ENCODE results near the gene GPC4.
"Not testable (repeated sequence)": the region's sequence is repeated elsewhere in the genome, so short reads cannot be mapped to it uniquely, and the experiment has no call there.

The GPC4 gene

DNA sequence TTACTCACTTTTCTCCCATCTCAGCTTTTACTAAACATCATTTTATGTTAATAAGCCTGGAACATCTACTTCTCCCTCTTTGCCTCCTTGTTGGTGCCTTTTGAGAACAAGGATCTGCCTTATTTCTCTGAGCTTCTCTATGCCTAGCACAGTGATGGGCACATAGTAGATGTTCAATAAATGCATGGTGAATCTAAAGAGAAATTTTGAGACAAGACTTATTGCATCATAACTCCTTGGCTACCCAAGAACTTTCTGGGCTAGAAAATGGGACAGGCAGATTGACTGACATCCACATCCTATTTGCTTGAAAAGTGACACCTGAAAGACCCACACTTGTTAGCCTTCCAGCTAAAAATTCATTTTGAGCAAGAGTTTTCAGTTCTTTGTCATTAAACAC, 109.9 kb downstream of the GPC4 start:
- DNase-seq: no peak

- DNase-seq: no peak
These were observed 112.4 kb downstream of the GPC4 start for GRCh38 chrX:133302775-133303445.

- DNase-seq: no peak
These were observed 114.7 kb downstream of the GPC4 start for GRCh38 chrX:133300591-133300990.

GRCh38 chrX:133297284-133297683, 118.0 kb downstream of the GPC4 start:
- DNase-seq: no peak

- DNase-seq: no peak
These were observed 121.2 kb downstream of the GPC4 start for GRCh38 chrX:133294126-133294525.

GRCh38 chrX:133290076-133290475, 125.2 kb downstream of the GPC4 start:
- no peak for DNase-seq

- DNase-seq: no peak
These were observed 127.4 kb downstream of the GPC4 start for GRCh38 chrX:133287860-133288259.

DNA sequence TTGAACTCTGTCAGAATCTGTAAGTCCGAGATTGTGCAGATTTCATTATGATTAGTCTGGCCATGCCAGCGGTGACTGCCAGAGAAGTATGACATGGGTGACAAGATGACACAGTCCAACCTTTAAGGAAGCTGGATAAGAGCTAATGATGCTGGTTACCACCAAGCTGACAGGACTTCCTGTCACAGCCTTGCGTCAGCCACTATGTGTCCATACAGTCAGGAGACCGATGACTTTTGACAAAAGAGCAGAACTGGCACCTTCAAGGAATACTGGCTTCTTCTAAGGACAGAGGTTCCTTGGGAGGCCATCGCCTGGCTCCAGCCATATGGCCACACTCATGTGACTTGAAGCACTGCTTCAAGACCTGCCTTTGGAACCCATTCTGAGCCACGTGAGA, 129.9 kb downstream of the GPC4 start:
- no peak for DNase-seq

DNA sequence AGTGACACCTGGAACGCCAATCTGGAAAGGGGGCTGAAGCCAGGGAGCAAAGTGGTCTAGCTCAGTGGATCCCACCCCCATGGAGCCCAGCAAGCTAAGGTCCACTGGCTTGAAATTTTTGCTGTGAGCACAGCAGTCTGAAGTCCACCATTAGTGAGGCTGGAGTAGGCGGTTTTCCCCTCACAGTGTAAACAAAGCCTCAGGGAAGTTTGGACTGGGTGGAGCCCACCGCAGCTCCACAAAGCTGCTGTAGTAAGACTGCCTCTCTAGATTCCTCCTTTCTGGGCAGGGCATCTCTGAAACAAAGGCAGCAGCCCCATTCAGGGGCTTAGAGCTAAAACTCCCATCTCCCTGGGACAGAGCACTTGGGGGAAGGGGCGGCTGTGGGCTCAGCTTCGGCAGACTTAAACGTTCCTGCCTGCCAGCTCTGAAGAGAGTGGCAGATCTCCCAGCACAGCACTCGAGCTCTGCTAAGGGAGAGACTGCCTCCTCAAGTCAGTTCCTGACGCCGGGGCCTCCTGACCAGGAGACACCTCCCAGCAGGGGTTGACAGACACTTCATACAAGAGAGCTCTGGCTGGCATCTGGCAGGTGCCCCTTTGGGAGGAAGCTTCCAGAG, 136.1 kb downstream of the GPC4 start:
- not testable (repeated sequence) for DNase-seq

- DNase-seq: no peak
These were observed 142.1 kb downstream of the GPC4 start for GRCh38 chrX:133273180-133273579.

GRCh38 chrX:133269168-133269567, 146.1 kb downstream of the GPC4 start:
- DNase-seq: no peak

DNA sequence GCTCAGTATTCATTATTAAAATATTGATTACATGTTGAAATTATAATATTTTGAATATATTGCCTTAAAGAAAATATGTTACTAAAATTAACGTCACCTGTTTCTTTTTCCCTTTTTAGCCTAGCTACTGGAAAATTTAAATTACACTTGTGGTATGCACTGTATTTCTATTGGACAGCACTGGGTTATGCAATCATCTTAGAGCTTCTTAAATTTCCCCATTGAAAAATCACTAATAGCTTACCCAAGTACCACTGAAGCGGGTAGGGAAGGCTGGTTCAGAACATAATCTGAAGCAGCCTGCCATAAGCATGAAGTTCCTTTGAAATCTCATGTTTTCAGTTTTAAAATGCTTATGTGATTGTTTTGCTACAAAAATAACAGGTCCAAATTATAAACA, 147.7 kb downstream of the GPC4 start:
- no peak for DNase-seq

DNA sequence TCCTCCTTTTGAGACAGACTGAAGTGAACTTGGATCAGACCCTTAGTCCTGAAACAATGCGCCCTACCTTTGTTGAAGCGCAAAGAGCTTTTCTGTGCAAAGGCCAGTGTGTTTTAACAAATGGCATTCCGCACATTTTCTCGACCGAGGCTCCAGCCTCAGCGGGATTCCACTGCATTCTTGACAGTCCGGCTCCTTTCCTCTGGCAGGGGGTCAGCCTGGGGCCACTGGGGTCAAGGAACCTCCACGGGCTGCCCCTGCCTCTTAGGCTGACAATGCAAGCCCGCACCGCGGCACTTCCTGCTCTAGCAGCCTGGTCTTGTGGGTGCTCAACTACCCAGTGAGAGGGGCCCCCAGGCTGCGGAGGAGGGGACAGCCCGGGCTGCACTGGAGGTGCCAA, 150.0 kb downstream of the GPC4 start:
- DNase-seq: no peak

- DNase-seq: no peak
These were observed 156.8 kb downstream of the GPC4 start for GRCh38 chrX:133258481-133258880.

DNA sequence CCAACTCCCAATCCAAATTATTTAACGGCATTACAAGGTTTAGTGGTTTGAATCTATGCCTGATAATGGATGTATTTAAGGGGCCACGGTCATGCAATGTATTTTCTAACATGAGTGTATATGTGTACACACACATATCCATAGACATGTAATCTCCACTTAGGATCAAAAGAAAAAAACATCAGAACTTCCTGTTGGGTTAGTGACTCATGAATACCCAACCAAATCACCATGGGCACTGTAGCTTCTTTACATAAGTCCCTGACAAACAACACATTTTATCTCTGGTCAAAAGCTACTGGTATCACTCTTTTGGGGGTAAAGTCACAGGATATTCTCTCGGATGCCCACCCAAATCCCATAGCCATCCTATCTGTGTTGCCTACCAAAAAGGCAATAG, 160.6 kb downstream of the GPC4 start:
- no peak for DNase-seq

DNA sequence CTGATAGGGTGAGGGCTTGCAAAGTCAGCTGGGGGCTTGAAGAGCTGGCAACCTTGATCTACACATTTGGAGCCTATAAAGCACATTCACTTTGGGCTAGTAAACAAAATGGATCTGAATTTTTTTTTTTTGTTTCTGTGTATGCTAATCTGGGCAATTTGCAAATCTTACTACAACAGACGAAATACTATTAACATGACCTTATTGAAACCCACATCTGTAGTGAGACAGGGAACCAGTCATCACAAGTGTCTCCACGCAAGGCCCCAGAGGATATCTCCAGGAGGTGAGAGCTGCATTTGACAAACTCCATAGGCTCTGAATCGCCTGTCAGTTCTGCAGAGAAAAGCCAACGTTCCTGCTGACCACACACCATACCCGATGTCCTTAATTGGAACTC, 164.1 kb downstream of the GPC4 start:
- no peak for DNase-seq

DNA sequence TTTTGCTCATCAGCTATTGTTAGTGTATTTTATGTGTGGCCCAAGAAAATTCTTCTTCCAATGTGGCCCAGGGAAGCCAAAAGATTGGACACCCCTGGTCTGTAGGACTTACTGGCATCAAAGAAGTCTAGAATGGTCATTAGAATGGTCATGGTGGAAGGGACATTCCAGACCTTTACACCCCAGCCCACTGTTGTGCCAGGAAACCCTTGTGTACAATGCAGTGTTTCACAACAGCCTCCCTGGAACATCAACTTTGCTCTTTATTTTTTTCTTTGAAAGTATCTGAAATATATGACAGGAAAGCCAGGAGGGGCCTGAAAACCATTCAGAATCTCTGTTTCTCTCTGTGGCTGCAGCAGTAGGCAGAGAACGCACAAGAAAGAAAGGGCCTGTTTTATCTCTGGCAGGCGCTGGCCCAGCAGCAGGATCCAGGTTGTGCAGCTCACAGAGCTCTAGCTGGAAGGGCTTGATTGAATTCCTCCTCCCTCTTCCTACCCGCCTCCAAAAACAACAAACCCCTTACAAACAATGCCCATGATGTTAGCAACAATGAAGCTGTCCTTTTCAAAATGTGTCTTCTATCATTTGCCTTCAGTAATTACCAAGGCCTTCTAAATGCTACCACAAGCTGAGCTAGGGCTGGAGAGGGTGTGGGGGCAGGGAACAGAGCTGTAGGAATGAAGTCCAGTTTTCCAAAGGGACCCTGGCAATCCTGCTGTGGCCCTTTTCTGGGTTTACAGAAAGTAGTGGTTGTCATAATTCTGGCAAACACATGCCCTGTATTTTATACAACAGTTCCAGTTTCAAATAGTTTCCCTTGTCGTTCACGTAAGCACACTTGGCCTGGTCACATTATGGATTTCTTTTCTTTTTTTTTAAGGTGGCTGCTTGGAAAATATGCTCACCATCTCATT, 164.8 kb downstream of the GPC4 start:
- no peak for DNase-seq
